Measurements from ENCODE around the gene FTO. TPM values are rescaled to one million over a fixed set of nuclear protein-coding genes. Genes with fewer than 3 reads are reported as not detected.

FTO gene
- total RNA-seq, 1 donor from 2014 or later, result 110 TPM

GRCh38 chr16:53715023-53715384 lies 11.0 kb downstream of the FTO start:
- Histone ChIP-seq H3K27ac (no peak overlapping the region), H3K4me1 (peaks cover 21% of the 10 kb centered on the region), H3K4me3 (no peak overlapping the region), H3K27me3 (no peaks in the 10 kb centered on the region), H4K20me1 (ENCODE audit: low read depth) (peaks cover 24% of the 10 kb centered on the region), H3K9ac (no peak overlapping the region), H3K36me3 (no peaks in the 10 kb centered on the region), H3K9me3 (ENCODE audit: low read depth) (no peaks in the 10 kb centered on the region), H2AFZ (replicated peaks) (no peak overlapping the region), H3F3A (ENCODE audit: low read depth) (no peaks in the 10 kb centered on the region), H3K79me2 (ENCODE audit: low read depth) (peaks cover 72% of the 10 kb centered on the region), H3K4me2 (peak overlapping the region; percentile 20)
- Mint-ChIP-seq H3K9me3 (peaks cover 6% of the 10 kb centered on the region), H3K4me1 (peaks cover 11% of the 10 kb centered on the region), H3K36me3 (peaks cover 2% of the 10 kb centered on the region), H3K4me3 (no peak overlapping the region), H3K27me3 (ENCODE audit: insufficient read depth, low read depth) (peaks cover 3% of the 10 kb centered on the region), H3K27ac (no peak overlapping the region)
- TF ChIP-seq EZH2phosphoT487 (IDR thresholded peaks at IDR 0.05) (no peak), CTCF (IDR thresholded peaks at IDR 0.05) (no peak), EZH2 (IDR thresholded peaks at IDR 0.05) (no peak)
- no peak for DNase-seq (ENCODE audit: low spot score)

GRCh38 chr16:53717577-53717976 lies 13.6 kb downstream of the FTO start:
- Histone ChIP-seq H4K20me1 (ENCODE audit: low read depth) (peaks cover 18% of the 10 kb centered on the region), H3K4me1 (peaks cover 21% of the 10 kb centered on the region), H3K9me3 (ENCODE audit: low read depth) (no peaks in the 10 kb centered on the region), H3K4me2 (no peak overlapping the region), H3K9ac (no peak overlapping the region), H3K4me3 (no peak overlapping the region), H3F3A (ENCODE audit: low read depth) (no peaks in the 10 kb centered on the region), H3K27ac (no peak overlapping the region), H3K36me3 (no peaks in the 10 kb centered on the region), H3K27me3 (no peaks in the 10 kb centered on the region), H2AFZ (replicated peaks) (no peak overlapping the region), H3K79me2 (ENCODE audit: low read depth) (peaks cover 85% of the 10 kb centered on the region)
- peaks cover 6% of the 10 kb centered on the region for H3K9me3 Mint-ChIP-seq
- DNase-seq (ENCODE audit: low spot score), result no peak
- H3K4me1 Mint-ChIP-seq, result peaks cover 10% of the 10 kb centered on the region
- H3K27me3 Mint-ChIP-seq (ENCODE audit: insufficient read depth, low read depth), result no peaks in the 10 kb centered on the region
- H3K27ac Mint-ChIP-seq, result no peak overlapping the region
- H3K36me3 Mint-ChIP-seq, result peaks cover 9% of the 10 kb centered on the region
- H3K4me3 Mint-ChIP-seq, result no peak overlapping the region
- no peak for TF ChIP-seq EZH2phosphoT487 (IDR thresholded peaks at IDR 0.05)
- no peak for TF ChIP-seq CTCF (IDR thresholded peaks at IDR 0.05)
- TF ChIP-seq EZH2 (IDR thresholded peaks at IDR 0.05), result no peak

GRCh38 chr16:53721017-53721416 lies 17.1 kb downstream of the FTO start:
- H3K4me3 Mint-ChIP-seq, result no peak overlapping the region
- H3K4me2 ChIP-seq, result no peak overlapping the region
- no peak overlapping the region for H3K4me3 ChIP-seq
- no peak overlapping the region for H2AFZ ChIP-seq (replicated peaks)
- H3K27me3 ChIP-seq, result no peaks in the 10 kb centered on the region
- H3K27ac Mint-ChIP-seq, result no peak overlapping the region
- H3K79me2 ChIP-seq (ENCODE audit: low read depth), result peaks cover 80% of the 10 kb centered on the region
- H3K27me3 Mint-ChIP-seq (ENCODE audit: insufficient read depth, low read depth), result no peaks in the 10 kb centered on the region
- no peak overlapping the region for H3K27ac ChIP-seq
- no peak for TF ChIP-seq CTCF (IDR thresholded peaks at IDR 0.05)
- no peak for TF ChIP-seq EZH2phosphoT487 (IDR thresholded peaks at IDR 0.05)
- no peak for TF ChIP-seq EZH2 (IDR thresholded peaks at IDR 0.05)
- H3K9ac ChIP-seq, result no peak overlapping the region
- peaks cover 11% of the 10 kb centered on the region for H3K4me1 Mint-ChIP-seq
- no peaks in the 10 kb centered on the region for H3F3A ChIP-seq (ENCODE audit: low read depth)
- DNase-seq (ENCODE audit: low spot score), result no peak
- peaks cover 8% of the 10 kb centered on the region for H4K20me1 ChIP-seq (ENCODE audit: low read depth)
- no peaks in the 10 kb centered on the region for H3K9me3 ChIP-seq (ENCODE audit: low read depth)
- H3K4me1 ChIP-seq, result no peaks in the 10 kb centered on the region
- H3K9me3 Mint-ChIP-seq, result peaks cover 6% of the 10 kb centered on the region
- H3K36me3 Mint-ChIP-seq, result peaks cover 9% of the 10 kb centered on the region
- no peaks in the 10 kb centered on the region for H3K36me3 ChIP-seq
